HG03039 (cell line): ENCODE data around the gene OTOGL.

ENCODE experiments used
- ATAC-seq: cut with Tn5 transposase; IDR thresholded peaks from one replicate; pipeline ENCODE4 v1.9.1; 2021; ENCODE audit warnings: mild to moderate bottlenecking, moderate library complexity; ENCODE audit not compliant: unreplicated experiment

Gene OTOGL, protein sequence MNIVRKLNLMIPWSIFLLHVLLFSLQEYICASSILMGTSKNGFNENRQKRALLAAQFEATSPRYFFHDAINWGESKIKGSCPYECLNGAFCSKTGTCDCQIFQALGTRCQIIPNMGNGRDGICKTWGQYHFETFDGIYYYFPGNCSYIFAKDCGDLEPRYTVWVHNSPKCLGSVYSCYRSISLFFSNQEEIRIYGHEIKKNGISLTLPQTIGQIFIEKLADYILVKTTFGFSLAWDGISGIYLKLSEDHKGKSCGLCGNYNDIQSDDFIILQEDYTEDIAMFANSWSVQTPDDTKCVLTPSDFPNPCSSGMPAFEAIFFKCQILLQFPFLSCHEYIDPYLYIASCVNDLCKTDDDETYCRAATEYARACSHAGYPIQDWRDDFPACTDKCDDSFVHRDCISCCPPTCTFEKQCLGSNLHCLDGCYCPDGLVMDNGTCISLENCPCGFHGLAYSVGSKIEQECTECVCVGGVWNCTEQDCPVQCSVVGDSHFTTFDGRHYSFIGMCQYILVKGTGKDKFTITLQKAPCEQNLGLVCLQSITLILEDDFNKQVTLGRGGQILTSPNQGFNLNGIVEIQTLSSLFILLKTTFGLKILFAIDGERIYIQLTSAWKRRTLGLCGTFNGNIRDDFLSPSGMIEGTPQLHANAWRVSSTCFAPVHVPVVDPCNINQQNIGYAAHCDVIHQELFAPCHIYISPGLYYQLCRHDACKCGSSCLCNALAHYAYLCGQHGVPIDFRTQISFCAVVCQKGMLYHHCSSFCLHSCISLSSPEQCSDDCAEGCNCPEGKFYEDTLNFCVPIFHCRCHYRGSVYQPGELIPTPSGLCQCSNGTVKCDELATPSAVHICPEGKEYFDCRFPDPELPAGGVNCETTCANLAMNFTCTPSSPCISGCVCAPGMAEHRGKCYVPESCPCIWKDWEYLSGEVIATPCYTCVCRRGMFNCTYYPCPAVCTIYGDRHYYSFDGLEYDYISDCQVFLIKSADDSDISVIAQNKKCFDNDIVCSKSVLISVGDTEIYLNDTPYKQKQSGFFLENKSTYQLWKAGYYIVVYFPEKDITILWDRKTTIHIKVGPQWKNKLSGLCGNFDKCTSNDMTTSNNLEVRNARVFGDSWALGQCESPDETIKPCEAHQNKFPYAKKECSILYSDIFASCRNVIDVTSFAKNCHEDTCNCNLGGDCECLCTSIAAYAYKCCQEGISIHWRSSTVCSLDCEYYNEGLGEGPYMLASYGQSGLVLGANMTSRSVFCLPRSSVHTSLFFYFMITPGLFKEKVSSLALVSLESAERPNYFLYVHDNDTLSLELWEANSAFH (N-terminal part only)

GRCh38 chr12:80099259-80099658 is at the start of gene OTOGL:
Gene OTOGL (plus strand): TSS chr12:80099537. CDS start chr12:80209432, 109,895 bp downstream.
- ATAC-seq: no peak

DNA sequence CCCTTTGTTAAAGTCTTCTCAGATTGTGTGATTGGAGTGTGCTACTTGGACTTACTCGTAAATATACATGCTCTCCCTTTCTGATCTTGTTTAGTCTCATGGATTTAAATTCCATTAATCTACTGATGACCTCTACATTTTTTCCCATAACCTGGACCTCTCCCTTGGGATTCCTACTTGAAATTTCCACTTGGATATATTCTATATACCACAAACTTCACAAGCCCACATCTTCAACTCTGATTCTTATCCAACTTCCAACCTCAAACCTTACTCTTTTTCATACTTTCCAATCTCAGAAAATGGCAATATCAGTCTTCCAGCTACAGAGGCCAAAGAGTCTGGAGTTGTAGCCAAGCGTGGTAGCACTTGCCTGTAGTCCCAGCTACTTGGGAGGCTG is 49.1 kb upstream of the OTOGL start:
- ATAC-seq: no peak

- no peak for ATAC-seq
Measured at GRCh38 chr12:80053051-80053790, 46.1 kb upstream of the OTOGL start.

- no peak for ATAC-seq
Measured at GRCh38 chr12:80056232-80056631, 43.1 kb upstream of the OTOGL start.

DNA sequence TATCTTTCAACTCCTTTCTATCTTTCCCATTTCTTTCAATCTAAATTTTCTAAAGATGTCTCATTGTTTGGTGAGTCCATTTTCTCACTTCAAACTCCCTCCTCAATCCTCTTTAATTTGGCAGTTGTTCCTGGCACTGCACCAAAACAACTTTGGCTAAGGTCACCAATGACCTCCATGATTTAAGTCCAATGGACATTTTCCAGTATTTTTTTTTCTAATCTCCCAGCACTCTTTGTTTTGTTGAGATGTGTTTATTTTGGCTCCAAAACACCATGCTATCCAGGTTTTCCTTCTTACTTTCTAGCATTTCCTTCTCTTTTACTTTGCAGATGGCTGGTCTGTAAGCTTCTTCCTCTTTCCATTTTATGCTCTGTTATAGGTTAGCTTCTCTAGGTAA is 42.5 kb upstream of the OTOGL start:
- no peak for ATAC-seq

DNA sequence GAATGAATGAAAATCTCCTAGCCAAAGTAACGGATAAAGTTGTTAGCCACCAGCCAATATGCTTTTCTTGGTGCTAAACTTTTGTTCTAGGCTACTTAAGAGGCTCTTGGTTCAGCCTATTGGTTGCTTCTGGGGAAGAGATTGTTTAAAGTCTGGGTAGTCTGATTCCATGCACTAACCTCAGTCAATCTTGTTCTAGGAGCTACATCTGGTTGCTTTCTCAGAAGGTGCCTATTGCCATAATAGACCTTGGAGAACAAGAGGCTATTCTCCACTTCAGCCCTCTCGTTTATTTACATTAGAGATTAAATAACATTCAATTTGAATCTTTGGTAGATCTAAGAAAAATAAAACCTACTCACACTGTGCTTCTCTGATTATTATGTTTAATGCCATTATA is 40.8 kb upstream of the OTOGL start:
- ATAC-seq: no peak

- no peak for ATAC-seq
Measured at GRCh38 chr12:80059102-80059501, 40.2 kb upstream of the OTOGL start.

DNA sequence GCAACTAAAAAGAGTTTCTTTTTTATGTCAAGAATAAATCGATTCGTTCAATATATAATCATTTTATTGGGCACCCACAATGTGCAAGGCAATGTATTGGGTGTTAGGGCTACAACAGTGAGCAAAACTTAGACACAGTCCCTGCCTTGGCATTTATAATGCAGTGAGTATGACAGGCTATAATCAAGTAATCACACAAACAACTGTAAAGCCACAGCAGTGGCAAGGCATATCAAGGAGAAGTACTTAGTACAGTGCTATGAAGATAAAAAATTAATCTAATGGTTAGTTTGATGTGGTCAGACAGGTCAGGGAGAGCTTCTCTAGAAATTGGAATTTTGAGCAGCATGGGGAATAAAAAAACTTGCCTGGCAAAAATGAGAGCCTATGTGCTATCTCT is 39.5 kb upstream of the OTOGL start:
- no peak for ATAC-seq

- ATAC-seq: no peak
Measured at GRCh38 chr12:80064269-80064668, 35.1 kb upstream of the OTOGL start.

- no peak for ATAC-seq
Measured at GRCh38 chr12:80064951-80065350, 34.4 kb upstream of the OTOGL start.

GRCh38 chr12:80068173-80068572 is 31.2 kb upstream of the OTOGL start:
- ATAC-seq: no peak

DNA sequence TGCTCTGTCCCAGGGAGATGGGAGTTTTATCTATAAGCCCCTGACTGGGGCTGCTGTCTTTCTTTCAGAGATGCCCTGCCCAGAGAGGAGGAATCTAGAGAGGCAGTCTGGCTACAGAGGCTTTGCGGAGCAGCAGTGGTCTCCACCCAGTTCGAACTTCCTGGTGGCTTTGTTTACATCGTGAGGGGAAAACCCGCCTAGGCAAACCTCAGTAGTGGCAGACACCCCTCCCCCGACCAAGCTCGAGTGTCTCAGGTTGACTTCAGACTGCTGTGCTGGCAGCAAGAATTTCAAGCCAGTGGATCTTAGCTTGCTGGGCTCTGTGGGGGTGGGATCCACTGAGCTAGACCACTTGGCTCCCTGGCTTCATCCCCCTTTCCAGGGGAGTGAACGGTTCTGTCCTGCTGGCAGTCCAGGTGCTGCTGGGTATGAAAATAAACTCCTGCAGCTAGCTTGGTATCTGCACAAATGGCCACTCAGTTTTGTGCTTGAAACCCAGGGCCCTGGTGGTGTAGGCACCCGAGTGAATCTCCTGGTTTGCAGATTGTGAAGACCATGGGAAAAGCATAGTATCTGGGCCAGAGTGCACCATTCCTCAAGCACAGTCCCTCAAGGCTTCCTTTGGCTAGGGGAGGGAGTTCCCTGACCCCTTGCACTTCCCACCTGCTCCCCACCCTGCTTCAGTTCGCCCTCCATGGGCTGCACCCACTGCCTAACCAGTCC is 15.3 kb upstream of the OTOGL start:
- peak; percentile 65 for ATAC-seq

DNA sequence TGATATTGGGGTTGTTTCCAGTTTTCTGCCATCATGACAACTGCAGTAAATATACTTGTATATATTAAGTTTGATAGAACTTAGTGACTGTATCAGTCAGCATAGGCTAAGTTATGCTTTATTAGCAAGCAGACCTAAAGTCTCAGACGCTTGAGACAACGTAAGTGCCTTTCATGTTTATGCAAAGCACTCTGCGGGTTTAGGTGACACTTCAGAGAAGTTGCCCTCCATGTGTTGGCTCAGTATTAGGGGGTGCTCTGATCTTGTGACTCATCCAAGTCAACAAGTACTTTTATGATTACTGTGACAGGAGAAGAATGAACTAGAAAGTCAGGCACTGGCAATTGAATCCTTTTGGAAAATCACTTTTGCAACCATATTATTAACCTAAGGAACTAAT is 13.3 kb upstream of the OTOGL start:
- no peak for ATAC-seq

DNA sequence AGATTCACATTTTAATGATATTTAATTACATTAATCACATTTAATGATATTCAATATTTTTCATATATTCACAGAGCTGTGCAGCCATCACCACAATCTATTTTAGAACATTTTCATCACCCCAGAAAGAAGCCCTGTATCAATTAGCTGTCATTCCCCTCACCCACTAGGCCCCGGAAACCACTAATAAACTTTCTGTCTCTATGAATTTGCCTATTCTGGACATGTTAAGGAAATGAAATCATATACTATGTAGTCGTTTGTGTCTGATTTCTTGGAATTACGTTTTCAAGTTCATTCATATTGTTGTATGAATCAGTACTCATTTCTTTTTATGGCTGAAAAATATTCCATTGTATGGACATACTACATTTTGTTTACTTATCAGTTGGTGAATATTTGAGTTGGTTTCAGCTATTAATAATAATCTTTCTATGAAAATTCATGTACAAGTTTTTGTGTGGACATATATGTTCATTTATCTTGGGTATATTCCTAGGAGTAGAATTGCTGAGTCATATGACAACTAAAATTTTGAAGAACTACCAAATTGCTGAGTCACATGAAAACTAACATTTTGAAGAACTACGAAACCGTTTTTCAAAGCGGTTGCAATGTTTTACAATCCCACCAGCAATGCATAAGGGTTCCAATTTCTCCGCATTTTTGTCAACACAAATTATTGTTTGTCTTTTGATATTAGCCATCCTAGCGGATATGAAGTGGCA is 11.7 kb upstream of the OTOGL start:
- ATAC-seq: no peak

DNA sequence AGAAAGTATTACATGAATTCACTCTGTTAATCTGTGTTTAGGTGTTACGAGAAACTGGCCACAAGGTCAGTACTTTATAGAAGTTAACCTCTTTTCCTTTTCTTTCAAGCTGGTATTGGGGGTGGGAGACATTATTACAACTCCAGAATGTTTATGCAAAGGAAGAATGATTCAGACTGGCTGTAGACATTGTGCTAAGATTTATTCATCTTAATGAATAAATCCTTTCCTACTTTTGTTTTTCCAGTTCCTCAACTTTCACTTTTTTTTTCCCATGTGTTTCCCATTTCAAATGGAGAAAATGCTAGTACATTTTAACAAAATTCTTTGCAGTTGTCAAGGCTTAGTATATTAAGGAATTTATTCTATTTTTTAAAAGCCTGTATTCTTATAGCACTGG is 1.3 kb downstream of the OTOGL start:
- no peak for ATAC-seq

- no peak for ATAC-seq
Measured at GRCh38 chr12:80101126-80101525, 1.8 kb downstream of the OTOGL start.

DNA sequence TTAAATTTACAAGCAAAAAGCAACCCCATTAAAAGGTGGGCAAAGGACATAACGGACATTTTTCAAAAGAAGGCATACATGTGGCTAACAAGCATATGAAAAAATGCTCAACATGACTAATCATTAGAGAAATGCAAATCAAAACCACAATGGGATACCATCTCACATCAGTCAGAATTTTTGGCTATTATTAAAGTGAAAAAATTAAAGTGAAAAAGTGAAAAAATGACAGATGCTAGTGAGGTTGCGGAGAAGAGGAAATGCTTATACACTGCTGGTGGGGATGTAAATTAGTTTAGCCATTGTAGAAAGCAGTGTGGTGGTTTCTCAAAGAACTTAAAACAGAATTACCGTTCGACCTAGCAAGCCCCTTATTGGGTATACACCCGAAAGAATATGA is 7.9 kb downstream of the OTOGL start:
- no peak for ATAC-seq

- no peak for ATAC-seq
Measured at GRCh38 chr12:80116735-80117134, 17.4 kb downstream of the OTOGL start.
